HepG2 (cell line): Measurements from ENCODE around the gene ACSL3. TPM values are rescaled to one million over a fixed set of nuclear protein-coding genes. Genes with fewer than 3 reads are reported as not detected.

Experiments
- ATAC-seq: fragments of 200-7000 bp; cut with Tn5 transposase; 3 replicates; pipeline ENCODE4 v1.9.1; 2020; ENCODE audit warnings: mild to moderate bottlenecking, moderate library complexity
- BruUV-seq: library from RNA; stranded (reverse); fragments of 400-500 nt; replicated peaks from 2 replicates; lab custom pipeline; 2021; lab: Mats Ljungman, UMichigan
- CTCF ChIA-PET: fragments of 300-600 bp; formaldehyde crosslinking; extraction: SDS; loops from one replicate; lab custom pipeline; 2021; ENCODE audit warnings: low total read pairs, inconsistent platforms, low intra/inter-chr PET ratio; lab: Yijun Ruan, JAX
- POLR2A ChIA-PET: fragments of 350-600 bp; sonication (Branson Sonifier 250); formaldehyde crosslinking; loops from one replicate; lab custom pipeline; 2020; ENCODE audit warnings: antibody characterized with exemption, inconsistent platforms; lab: Yijun Ruan, JAX
- DNase-seq: peaks from one replicate; pipeline ENCODE4 v3.0.0-alpha.2; 2015; ENCODE audit warnings: low spot score
- FAIRE-seq: peaks from 3 replicates; lab custom pipeline; 2011; peaks lifted over from hg19 to GRCh38; lab: Jason Lieb, UNC
- H2AFZ ChIP-seq: one replicate; pipeline ENCODE4 v1.6.1; 2011; ENCODE audit warnings: low read length, inconsistent platforms
- H3K27ac ChIP-seq: fragments of 300-600 bp; 3 replicates; pipeline ENCODE4 v1.8.0; 2011; ENCODE audit warnings: mixed run types, mild to moderate bottlenecking, mixed read lengths, low read length, inconsistent platforms; ENCODE audit not compliant: insufficient read depth; ENCODE audit errors: extremely low read length
- H3K27me3 ChIP-seq, 2 experiments: fragments of 200-600 bp in 1 of 2; 2 replicates in 1 of 2; 3 replicates in 1 of 2; pipeline versions ENCODE4 v1.6.0 to v1.8.0; 2011; ENCODE audit warnings: low read length in 2 of 2, mild to moderate bottlenecking in 2 of 2, moderate library complexity in 2 of 2, inconsistent platforms in 1 of 2; ENCODE audit not compliant: insufficient read depth in 2 of 2, control insufficient read depth in 1 of 2
- H3K36me3 ChIP-seq, 2 experiments: fragments of 200-600 bp in 1 of 2; replicated peaks in 1 of 2; 2 replicates in 1 of 2; 3 replicates in 1 of 2; pipeline versions ENCODE4 v1.5.1 to v1.8.0; 2011; ENCODE audit warnings: low read length in 2 of 2, inconsistent platforms in 1 of 2; ENCODE audit not compliant: insufficient read depth in 2 of 2, control insufficient read depth in 1 of 2
- H3K4me1 ChIP-seq: 2 replicates; pipeline ENCODE4 v1.5.1; 2012; ENCODE audit warnings: low read length, inconsistent platforms; ENCODE audit not compliant: insufficient read depth
- H3K4me2 ChIP-seq: 2 replicates; pipeline ENCODE4 v1.6.0; 2011; ENCODE audit warnings: low read depth, low read length, inconsistent platforms
- H3K4me3 ChIP-seq, 3 experiments: fragments of 200-600 bp in 1 of 3; sonication (generic), shearing (Covaris generic) in 1 of 3; replicated peaks in 1 of 3; 2 replicates each; pipeline ENCODE4 v1.5.1; 2011 to 2016; ENCODE audit warnings: low read length in 3 of 3, inconsistent platforms in 2 of 3, low read depth in 2 of 3, mild to moderate bottlenecking in 2 of 3, control low read depth in 1 of 3, mixed read lengths in 1 of 3; ENCODE audit not compliant: insufficient read depth in 1 of 3
- H3K79me2 ChIP-seq: one replicate; pipeline ENCODE4 v1.6.1; 2011; ENCODE audit warnings: low read length, inconsistent platforms; ENCODE audit not compliant: insufficient read depth
- H3K9ac ChIP-seq: 2 replicates; pipeline ENCODE4 v1.6.0; 2011; ENCODE audit warnings: mild to moderate bottlenecking, low read depth, low read length, inconsistent platforms; ENCODE audit not compliant: insufficient read depth
- H3K9me3 ChIP-seq: 2 replicates; pipeline ENCODE4 v1.5.1; 2012; ENCODE audit warnings: mild to moderate bottlenecking, low read length
- H4K20me1 ChIP-seq: 2 replicates; pipeline ENCODE4 v1.6.0; 2011; ENCODE audit warnings: inconsistent platforms, mild to moderate bottlenecking, low read length, moderate library complexity; ENCODE audit not compliant: insufficient read depth
- ARNT ChIP-seq: fragments of 450-650 bp; IDR thresholded peaks from 2 replicates; pipeline ENCODE4 v1.6.1; 2017
- FOXO1 ChIP-seq: sonication (generic); formaldehyde crosslinking; IDR thresholded peaks from 2 replicates; pipeline ENCODE4 v1.4.0; 2020; ENCODE audit warnings: missing genetic modification reagents
- HNF1A ChIP-seq, 2 experiments: sonication (generic) in 1 of 2; formaldehyde crosslinking in 1 of 2; IDR thresholded peaks; 2 replicates each; pipeline versions ENCODE4 v1.4.0 to v1.6.1; 2016 to 2020; ENCODE audit warnings: borderline replicate concordance in 1 of 2, low read depth in 1 of 2, mild to moderate bottlenecking in 1 of 2, missing genetic modification reagents in 1 of 2
- MED8 ChIP-seq: sonication (generic); formaldehyde crosslinking; IDR thresholded peaks from 2 replicates; pipeline ENCODE4 v1.8.1; 2023; ENCODE audit warnings: mild to moderate bottlenecking, missing genetic modification reagents; ENCODE audit not compliant: insufficient replicate concordance
- PAF1 ChIP-seq: IDR thresholded peaks from 2 replicates; pipeline ENCODE4 v1.6.1; 2016; ENCODE audit warnings: missing genetic modification reagents, missing compliant biosample characterization
- POLR2AphosphoS2 ChIP-seq: IDR thresholded peaks from 2 replicates; pipeline ENCODE4 v1.6.1; 2011; ENCODE audit warnings: low read depth, low read length, improper control_type of control experiment
- RBM22 ChIP-seq: fragments of 200-400 bp; formaldehyde crosslinking; optimal IDR thresholded peaks from 2 replicates; pipeline ENCODE3; 2017; ENCODE audit warnings: mild to moderate bottlenecking, low read length, moderate library complexity
- SNAPC5 ChIP-seq: sonication (generic); formaldehyde crosslinking; IDR thresholded peaks from 2 replicates; pipeline ENCODE4 v1.8.1; 2023; ENCODE audit warnings: mild to moderate bottlenecking, missing genetic modification reagents, borderline replicate concordance
- SUZ12 ChIP-seq: fragments of 150-350 bp; IDR thresholded peaks from 2 replicates; pipeline ENCODE4 v1.6.1; 2014; ENCODE audit warnings: low read depth, low read length
- TBP ChIP-seq: sonication (generic); formaldehyde crosslinking; IDR thresholded peaks from 2 replicates; pipeline ENCODE4 v1.5.0; 2020; ENCODE audit warnings: missing genetic modification reagents
- TBX2 ChIP-seq: sonication (generic); formaldehyde crosslinking; IDR thresholded peaks from 2 replicates; pipeline ENCODE4 v1.5.0; 2020; ENCODE audit warnings: missing genetic modification reagents, mild to moderate bottlenecking, borderline replicate concordance
- ZNF205 ChIP-seq: IDR thresholded peaks from 2 replicates; pipeline ENCODE4 v1.6.1; 2018; ENCODE audit warnings: missing biosample characterization, missing genetic modification reagents
- ZNF224 ChIP-seq: sonication (generic); formaldehyde crosslinking; IDR thresholded peaks from 2 replicates; pipeline ENCODE4 v1.5.0; 2020; ENCODE audit warnings: mild to moderate bottlenecking, missing genetic modification reagents
- ZNF589 ChIP-seq: sonication (generic); formaldehyde crosslinking; conservative IDR thresholded peaks from 2 replicates; pipeline ENCODE4 v1.8.0; 2022; ENCODE audit warnings: mild to moderate bottlenecking, moderate library complexity, missing genetic modification reagents
- ZNF598 ChIP-seq: sonication (generic); formaldehyde crosslinking; IDR thresholded peaks from 2 replicates; pipeline ENCODE4 v1.5.1; 2020; ENCODE audit warnings: mild to moderate bottlenecking, missing genetic modification reagents, borderline replicate concordance
- ZSCAN9 ChIP-seq: IDR thresholded peaks from 2 replicates; pipeline ENCODE4 v1.6.1; 2016; ENCODE audit warnings: borderline replicate concordance
- WGBS: methylation state at CpG from one replicate; pipeline ENCODE4 v1.1.6; 2017; ENCODE audit warnings: low lambda C conversion rate; 5-methylcytosine and 5-hydroxymethylcytosine counted together
- in situ Hi-C: cut with HindIII; loops from 2 replicates; pipeline ENCODE4 v1.10.0; 2017; ENCODE audit warnings: low pct_unique_long_range_greater_than_20kb; ENCODE audit not compliant: extremely low pct_ligation_motif_present
- intact Hi-C: fragments of 100-400 bp; cut with micrococcal nuclease; formaldehyde crosslinking; loops from one replicate; pipeline ENCODE4 v1.10.0; 2022; ENCODE audit not compliant: unreplicated experiment
- polyA plus RNA-seq, 8 experiments: library from polyadenylated mRNA; depleted of rRNA in 3 of 8; stranded (reverse) in 7 of 8; unstranded in 1 of 8; fragments of >200 nt; fragmentation: Illumina TruSeq in 4 of 8; extraction: Trizol in 4 of 8; gene quantifications; 2 replicates each; pipeline versions ENCODE4 v1.2.1 to v1.2.3, GENCODE V29; 2011 to 2016; ENCODE audit warnings: low read depth in 4 of 8, missing spikeins in 1 of 8, mixed read lengths in 1 of 8; ENCODE audit not compliant: insufficient read depth in 1 of 8
- total RNA-seq, 5 experiments: library from RNA; depleted of rRNA; stranded (reverse); fragments of >200 nt; fragmentation: Illumina TruSeq; extraction: Trizol; gene quantifications; 2 replicates each; pipeline ENCODE4 v1.2.3, GENCODE V29; 2016; ENCODE audit warnings: low read depth in 1 of 5

Gene ACSL3
- total and polyA plus RNA-seq, 2 of the 13 experiments (the other 11 are each of a cell fraction or from before 2014, with no cell fraction given) = 305 to 365 TPM

GRCh38 chr2:222887124-222887523 lies 26.3 kb downstream of the ACSL3 start:
- FAIRE-seq (no peak), DNase-seq (no peak), ATAC-seq (no peak)
- peaks cover 100% of the 10 kb centered on the region for H3K79me2 ChIP-seq
- 100% methylated on average over 1 of the region's 1 CpG for WGBS
- no peak overlapping the region for H3K27ac ChIP-seq
- H2AFZ ChIP-seq = no peak overlapping the region
- intact Hi-C loops = no loop called here
- BruUV-seq = no TSS peak
- H3K4me3 ChIP-seq = no peak overlapping the region
- in situ Hi-C loops = no loop called here
- peaks cover 6 to 27% of the 10 kb centered on the region in 2 experiments for H3K36me3 ChIP-seq
- CTCF ChIA-PET = no interaction called here
- TF ChIP-seq POLR2AphosphoS2 = peak; percentile 48; the same call in 1 of the 2 replicates
- 0 out of 2 replicates have a peak, but pooled peaks have one; percentile 64 for TF ChIP-seq PAF1 (CRISPR knock-in tag)
- no peak for TF ChIP-seq ZSCAN9 (CRISPR knock-in tag)
- TF ChIP-seq TBX2 = no peak
- TF ChIP-seq RBM22 = peak; percentile 16
- H3K4me1 ChIP-seq = peaks cover 89% of the 10 kb centered on the region
- H3K4me2 ChIP-seq = no peak overlapping the region
- peaks cover 100% of the 10 kb centered on the region for H4K20me1 ChIP-seq
- H3K9ac ChIP-seq = no peak overlapping the region
- no peaks in the 10 kb centered on the region for H3K27me3 ChIP-seq
- no peaks in the 10 kb centered on the region for H3K9me3 ChIP-seq
- POLR2A ChIA-PET = interaction anchor here (0.8 kb wide), 1 partner anchor 90 kb away, joined by 3 read pairs; no protein-coding TSS in a partner anchor

- ChIA-PET POLR2A (no interaction called here), CTCF (no interaction called here)
- 98% methylated on average over 7 of the region's 7 CpGs for WGBS
- Histone ChIP-seq H3K9me3 (no peaks in the 10 kb centered on the region), H3K79me2 (peaks cover 100% of the 10 kb centered on the region), H3K27me3 (no peaks in the 10 kb centered on the region), H3K4me3 (no peak overlapping the region), H3K9ac (no peak overlapping the region), H3K27ac (no peak overlapping the region), H3K36me3 (peaks cover 6 to 30% of the 10 kb centered on the region in 2 experiments), H2AFZ (no peak overlapping the region), H3K4me2 (no peak overlapping the region), H4K20me1 (peaks cover 100% of the 10 kb centered on the region), H3K4me1 (peaks cover 89% of the 10 kb centered on the region)
- in situ Hi-C loops = no loop called here
- no peak for DNase-seq
- intact Hi-C loops = no loop called here
- no TSS peak for BruUV-seq
- no peak for ATAC-seq
- no peak for FAIRE-seq
- TF ChIP-seq ZNF589 (CRISPR knock-in tag) = no peak
- no peak for TF ChIP-seq HNF1A (IDR thresholded peaks at IDR 0.05; ENCODE audit: low read depth)
- TF ChIP-seq HNF1A (CRISPR knock-in tag; IDR thresholded peaks at IDR 0.05; ENCODE audit: borderline replicate concordance) = no peak
- TF ChIP-seq FOXO1 (CRISPR knock-in tag) = no peak
- TF ChIP-seq SNAPC5 (CRISPR knock-in tag) = no peak
- TF ChIP-seq ARNT = no peak
- TF ChIP-seq ZNF598 = no peak
- no peak for TF ChIP-seq ZNF205 (CRISPR knock-in tag)
- no peak for TF ChIP-seq SUZ12
- no peak for TF ChIP-seq TBP (CRISPR knock-in tag)
- no peak for TF ChIP-seq MED8 (CRISPR knock-in tag)
- TF ChIP-seq ZNF224 (CRISPR knock-in tag) = no peak
Measured at GRCh38 chr2:222888716-222889115, 27.9 kb downstream of the ACSL3 start.
